Measurements from ENCODE around the gene SLC22A14. TPM values are rescaled to one million over a fixed set of nuclear protein-coding genes. Genes with fewer than 3 reads are reported as not detected.

Gene SLC22A14
- total RNA-seq, 2 donors from 2014 or later = 0.41 TPM; not detected in 1

GRCh38 chr3:38361496-38361895, 79.4 kb downstream of the SLC22A14 start:
- Histone ChIP-seq H3K4me3 (no peak overlapping the region), H3K9me3 (no peaks in the 10 kb centered on the region), H3K27ac (no peak overlapping the region), H3K27me3 (replicated peaks; ENCODE audit: insufficient read depth) (no peaks in the 10 kb centered on the region), H3K4me1 (ENCODE audit: control insufficient read depth in 1 of 2, low read depth in 2 of 2) (no peaks in the 10 kb centered on the region), H3K36me3 (no peaks in the 10 kb centered on the region)
- no peak for DNase-seq (ENCODE audit: low spot score)
- TF ChIP-seq CTCF (IDR thresholded peaks at IDR 0.05) = no peak
- ATAC-seq (ENCODE audit: insufficient number of reproducible peaks, low FRiP score, low read depth) = no peak

GRCh38 chr3:38362825-38363224, 80.7 kb downstream of the SLC22A14 start:
- Histone ChIP-seq H3K36me3 (no peaks in the 10 kb centered on the region), H3K4me3 (no peak overlapping the region), H3K27ac (no peak overlapping the region), H3K9me3 (no peaks in the 10 kb centered on the region), H3K27me3 (replicated peaks; ENCODE audit: insufficient read depth) (no peaks in the 10 kb centered on the region), H3K4me1 (ENCODE audit: control insufficient read depth in 1 of 2, low read depth in 2 of 2) (no peaks in the 10 kb centered on the region)
- DNase-seq (ENCODE audit: low spot score) = no peak
- no peak for TF ChIP-seq CTCF (IDR thresholded peaks at IDR 0.05)
- no peak for ATAC-seq (ENCODE audit: insufficient number of reproducible peaks, low FRiP score, low read depth)

- ATAC-seq (ENCODE audit: insufficient number of reproducible peaks, low FRiP score, low read depth) (no peak), DNase-seq (ENCODE audit: low spot score) (no peak)
- Histone ChIP-seq H3K27me3 (replicated peaks; ENCODE audit: insufficient read depth) (no peaks in the 10 kb centered on the region), H3K36me3 (no peaks in the 10 kb centered on the region), H3K9me3 (no peaks in the 10 kb centered on the region), H3K27ac (no peak overlapping the region), H3K4me1 (ENCODE audit: control insufficient read depth in 1 of 2, low read depth in 2 of 2) (no peaks in the 10 kb centered on the region), H3K4me3 (no peak overlapping the region)
- no peak for TF ChIP-seq CTCF (IDR thresholded peaks at IDR 0.05)
These were observed 82.8 kb downstream of the SLC22A14 start for GRCh38 chr3:38364721-38365400.

- DNase-seq (ENCODE audit: low spot score) (no peak), ATAC-seq (ENCODE audit: insufficient number of reproducible peaks, low FRiP score, low read depth) (no peak)
- no peak for TF ChIP-seq CTCF (IDR thresholded peaks at IDR 0.05)
- Histone ChIP-seq H3K4me1 (ENCODE audit: control insufficient read depth in 1 of 2, low read depth in 2 of 2) (no peaks in the 10 kb centered on the region), H3K27me3 (replicated peaks; ENCODE audit: insufficient read depth) (no peaks in the 10 kb centered on the region), H3K9me3 (no peaks in the 10 kb centered on the region), H3K27ac (no peak overlapping the region), H3K4me3 (no peak overlapping the region), H3K36me3 (no peaks in the 10 kb centered on the region)
These were observed 83.5 kb downstream of the SLC22A14 start for GRCh38 chr3:38365469-38366062.

- no peak overlapping the region for H3K27ac ChIP-seq
- H3K9me3 ChIP-seq = no peaks in the 10 kb centered on the region
- no peaks in the 10 kb centered on the region for H3K4me1 ChIP-seq (ENCODE audit: control insufficient read depth in 1 of 2, low read depth in 2 of 2)
- H3K36me3 ChIP-seq = no peaks in the 10 kb centered on the region
- ATAC-seq (ENCODE audit: insufficient number of reproducible peaks, low FRiP score, low read depth) (no peak), DNase-seq (ENCODE audit: low spot score) (no peak)
- no peak overlapping the region for H3K4me3 ChIP-seq
- H3K27me3 ChIP-seq (replicated peaks; ENCODE audit: insufficient read depth) = no peaks in the 10 kb centered on the region
- no peak for TF ChIP-seq CTCF (IDR thresholded peaks at IDR 0.05)
These were observed 84.0 kb downstream of the SLC22A14 start for GRCh38 chr3:38366082-38366481.

Measured in thoracic aorta (tissue), 2 donors.